DND-41 (cell line): ENCODE results near the gene HEBP1.

Source experiments
- ATAC-seq: fragments of 200-7000 bp; cut with Tn5 transposase; 3 replicates; pipeline ENCODE4 v1.9.1; 2021; ENCODE audit warnings: low read depth; ENCODE audit not compliant: insufficient read depth
- DNase-seq: peaks from one replicate; pipeline ENCODE4 v3.0.0-alpha.2; 2020
- H2AFZ ChIP-seq: 2 replicates; pipeline ENCODE4 v1.6.0; 2012; ENCODE audit warnings: low read depth, low read length
- H3K27ac ChIP-seq: 2 replicates; pipeline ENCODE4 v1.5.1; 2012; ENCODE audit warnings: low read length, inconsistent platforms
- H3K27me3 ChIP-seq: fragments of 200-600 bp; sonication (generic); 2 replicates; pipeline ENCODE4 v1.6.0; 2012; ENCODE audit warnings: low read length, mild to moderate bottlenecking, inconsistent platforms; ENCODE audit not compliant: insufficient read depth, poor library complexity
- H3K36me3 ChIP-seq: 2 replicates; pipeline ENCODE4 v1.5.1; 2012; ENCODE audit warnings: low read length, inconsistent platforms; ENCODE audit not compliant: insufficient read depth
- H3K4me1 ChIP-seq: 2 replicates; pipeline ENCODE4 v1.5.1; 2012; ENCODE audit warnings: mild to moderate bottlenecking, low read length; ENCODE audit not compliant: insufficient read depth
- H3K4me2 ChIP-seq: 2 replicates; pipeline ENCODE4 v1.6.0; 2012; ENCODE audit warnings: mild to moderate bottlenecking, moderate library complexity, low read length, inconsistent platforms; ENCODE audit not compliant: insufficient read depth
- H3K4me3 ChIP-seq, 2 experiments: fragments of 200-600 bp in 1 of 2; shearing (Covaris generic) in 1 of 2; 2 replicates each; pipeline ENCODE4 v1.5.1; 2012 to 2016; ENCODE audit warnings: inconsistent platforms in 2 of 2, low read length in 2 of 2, mild to moderate bottlenecking in 2 of 2, low read depth in 1 of 2, moderate library complexity in 1 of 2
- H3K79me2 ChIP-seq: 2 replicates; pipeline ENCODE4 v1.6.0; 2012; ENCODE audit warnings: low read length, inconsistent platforms; ENCODE audit not compliant: insufficient read depth
- H3K9ac ChIP-seq: 2 replicates; pipeline ENCODE4 v1.6.0; 2012; ENCODE audit warnings: low read depth, mild to moderate bottlenecking, inconsistent platforms, low read length, moderate library complexity
- H3K9me3 ChIP-seq: 2 replicates; pipeline ENCODE4 v1.5.1; 2012; ENCODE audit warnings: low read length, moderate library complexity, mild to moderate bottlenecking, inconsistent platforms; ENCODE audit not compliant: insufficient read depth, severe bottlenecking
- H4K20me1 ChIP-seq: 2 replicates; pipeline ENCODE4 v1.6.0; 2012; ENCODE audit warnings: low read length; ENCODE audit not compliant: insufficient read depth
- CTCF ChIP-seq: IDR thresholded peaks from 2 replicates; pipeline ENCODE4 v1.5.1; 2012; ENCODE audit warnings: borderline replicate concordance, low read length, moderate library complexity, mild to moderate bottlenecking; ENCODE audit not compliant: poor library complexity, severe bottlenecking; ENCODE audit errors: extremely low read depth
- EZH2 ChIP-seq: IDR thresholded peaks from 3 replicates; pipeline ENCODE4 v1.6.1; 2012; ENCODE audit warnings: borderline replicate concordance, low read depth, mild to moderate bottlenecking, moderate library complexity, low read length, inconsistent platforms; ENCODE audit not compliant: severe bottlenecking

The HEBP1 gene

DNA sequence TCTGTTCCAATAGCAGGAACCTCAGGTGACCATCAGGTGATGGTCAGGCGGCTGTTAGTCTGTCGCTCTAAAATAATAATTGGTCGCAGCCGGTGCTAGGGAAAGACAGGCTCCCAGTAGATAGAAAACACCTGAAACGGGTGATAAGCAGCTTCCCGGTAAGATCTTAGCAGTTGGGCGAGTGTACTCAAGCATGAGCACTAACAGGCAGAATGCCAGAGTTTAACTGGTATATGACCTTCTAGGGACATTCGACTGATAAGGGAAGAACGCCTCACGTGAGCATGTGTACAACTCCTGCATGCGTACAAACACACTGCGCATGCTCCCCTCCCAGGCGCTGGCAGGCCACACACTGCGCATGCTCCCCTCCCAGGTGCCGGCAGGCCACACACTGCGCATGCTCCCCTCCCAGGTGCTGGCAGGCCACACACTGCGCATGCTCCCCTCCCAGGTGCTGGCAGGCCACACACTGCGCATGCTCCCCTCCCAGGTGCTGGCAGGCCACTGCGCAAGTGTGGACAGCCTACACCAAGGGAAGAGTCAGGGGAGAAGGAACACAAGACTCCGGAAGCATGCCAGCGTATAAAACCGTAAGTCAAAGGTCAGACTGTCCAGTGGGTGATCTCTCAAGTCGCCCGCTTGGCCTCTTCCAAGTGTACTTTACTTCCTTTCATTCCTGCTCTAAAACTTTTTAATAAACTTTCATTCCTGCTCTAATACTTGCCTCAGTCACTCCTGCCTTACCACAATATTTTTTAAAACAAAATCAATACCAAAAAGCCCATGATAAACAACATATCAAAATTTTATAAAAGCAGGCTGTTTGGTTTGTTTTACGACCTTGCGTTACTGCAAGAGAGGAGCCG, 72.6 kb downstream of the HEBP1 start:
- Histone ChIP-seq H3K4me2 (no peak overlapping the region), H3K4me1 (no peaks in the 10 kb centered on the region), H3K4me3 (no peak overlapping the region), H3K27ac (no peak overlapping the region), H4K20me1 (no peaks in the 10 kb centered on the region), H3K9me3 (no peaks in the 10 kb centered on the region), H2AFZ (no peak overlapping the region), H3K9ac (no peak overlapping the region), H3K36me3 (no peaks in the 10 kb centered on the region), H3K79me2 (no peaks in the 10 kb centered on the region), H3K27me3 (no peaks in the 10 kb centered on the region)
- no peak for ATAC-seq
- TF ChIP-seq CTCF (no peak), EZH2 (no peak)
- no peak for DNase-seq

DNA sequence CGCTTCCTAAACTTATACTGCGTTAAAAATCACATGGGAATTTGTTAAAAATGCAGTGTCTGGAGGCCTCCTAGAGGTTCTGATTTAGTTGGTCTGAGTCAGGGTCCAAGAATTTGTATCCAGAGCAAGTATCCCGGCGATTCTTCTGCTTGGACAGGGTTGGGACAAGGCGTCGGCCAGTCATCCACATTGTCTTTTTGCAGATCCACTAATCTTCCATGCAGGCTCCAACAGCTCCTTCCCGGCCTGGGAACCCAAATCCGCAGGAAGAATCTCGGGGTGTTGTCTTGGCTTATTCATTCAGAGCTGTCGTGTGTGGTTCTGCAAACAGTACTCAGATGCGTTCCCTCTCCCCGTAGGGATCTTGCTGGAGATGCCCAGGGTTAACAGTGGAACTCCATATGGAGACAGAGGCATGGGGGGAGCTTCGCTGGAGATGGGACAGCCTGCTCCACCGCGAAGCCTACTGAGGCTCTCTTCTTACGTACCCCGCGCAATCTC, 73.4 kb downstream of the HEBP1 start:
- no peak for TF ChIP-seq EZH2
- no peak for TF ChIP-seq CTCF
- Histone ChIP-seq H3K36me3 (no peaks in the 10 kb centered on the region), H3K4me2 (no peak overlapping the region), H2AFZ (no peak overlapping the region), H3K4me1 (no peaks in the 10 kb centered on the region), H3K27ac (no peak overlapping the region), H4K20me1 (no peaks in the 10 kb centered on the region), H3K9me3 (no peaks in the 10 kb centered on the region), H3K4me3 (no peak overlapping the region), H3K9ac (no peak overlapping the region), H3K79me2 (no peaks in the 10 kb centered on the region), H3K27me3 (no peaks in the 10 kb centered on the region)
- DNase-seq (no peak), ATAC-seq (no peak)

DNA sequence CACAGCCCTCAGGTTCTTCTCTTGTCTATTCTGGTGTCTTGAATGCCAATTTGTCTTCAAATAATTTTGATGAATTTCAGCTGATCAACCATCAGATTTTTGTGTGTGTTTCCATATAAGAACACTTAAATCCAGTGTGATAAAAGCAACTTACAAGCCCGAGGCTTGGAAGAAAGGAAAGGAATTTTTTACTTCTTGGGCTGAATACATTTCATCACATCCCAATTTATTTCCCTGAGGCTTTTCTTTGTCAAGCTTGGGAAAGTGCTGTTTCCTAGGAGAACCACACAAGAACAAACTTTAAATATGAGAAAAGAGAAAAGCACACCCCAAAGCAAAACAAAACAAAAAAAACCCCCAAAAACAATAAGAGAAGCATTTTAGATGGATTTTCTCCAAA, 74.7 kb downstream of the HEBP1 start:
- Histone ChIP-seq H3K79me2 (no peaks in the 10 kb centered on the region), H3K4me1 (no peaks in the 10 kb centered on the region), H3K27me3 (no peaks in the 10 kb centered on the region), H4K20me1 (no peaks in the 10 kb centered on the region), H3K4me3 (no peak overlapping the region), H3K9ac (no peak overlapping the region), H3K36me3 (no peaks in the 10 kb centered on the region), H3K4me2 (no peak overlapping the region), H2AFZ (no peak overlapping the region), H3K9me3 (no peaks in the 10 kb centered on the region), H3K27ac (no peak overlapping the region)
- DNase-seq: no peak
- no peak for TF ChIP-seq CTCF
- no peak for TF ChIP-seq EZH2
- no peak for ATAC-seq
